Activated effector memory CD4-positive, alpha-beta T cell treated with anti-CD3 and anti-CD28 coated beads, Interleukin-2, amount 50 U/mL, for 16 hours (primary cell): ENCODE results near the gene LDLRAD4.
"Not testable (repeated sequence)": the region's sequence is repeated elsewhere in the genome, so short reads cannot be mapped to it uniquely, and the experiment has no call there.

Experiments used
- DNase-seq: peaks from one replicate; pipeline ENCODE4 v3.0.0-alpha.2; 2020

Gene LDLRAD4

GRCh38 chr18:13313006-13313686 is 94.6 kb downstream of the LDLRAD4 start:
- no peak for DNase-seq

- DNase-seq, result no peak
These were observed 96.4 kb downstream of the LDLRAD4 start for GRCh38 chr18:13315000-13315399.

GRCh38 chr18:13316063-13316462 is 97.5 kb downstream of the LDLRAD4 start:
- DNase-seq, result no peak

- DNase-seq, result no peak
These were observed 99.2 kb downstream of the LDLRAD4 start for GRCh38 chr18:13317801-13318200.

- DNase-seq, result no peak
These were observed 100.4 kb downstream of the LDLRAD4 start for GRCh38 chr18:13318731-13319501.

GRCh38 chr18:13319629-13320028 is 101.1 kb downstream of the LDLRAD4 start:
- no peak for DNase-seq

- DNase-seq, result no peak
These were observed 101.5 kb downstream of the LDLRAD4 start for GRCh38 chr18:13320096-13320495.

- DNase-seq, result no peak
These were observed 102.4 kb downstream of the LDLRAD4 start for GRCh38 chr18:13320891-13321425.

GRCh38 chr18:13321923-13322322 is 103.4 kb downstream of the LDLRAD4 start:
- DNase-seq, result no peak

- no peak for DNase-seq
These were observed 104.6 kb downstream of the LDLRAD4 start for GRCh38 chr18:13323186-13323585.

- no peak for DNase-seq
These were observed 106.3 kb downstream of the LDLRAD4 start for GRCh38 chr18:13324880-13325279.

GRCh38 chr18:13328213-13328612 is 109.7 kb downstream of the LDLRAD4 start:
- no peak for DNase-seq

- DNase-seq, result no peak
These were observed 112.4 kb downstream of the LDLRAD4 start for GRCh38 chr18:13330996-13331395.

- no peak for DNase-seq
These were observed 113.3 kb downstream of the LDLRAD4 start for GRCh38 chr18:13331846-13332245.

- DNase-seq, result no peak
These were observed 114.3 kb downstream of the LDLRAD4 start for GRCh38 chr18:13332874-13333273.

- no peak for DNase-seq
These were observed 117.3 kb downstream of the LDLRAD4 start for GRCh38 chr18:13335903-13336302.

GRCh38 chr18:13336841-13337240 is 118.3 kb downstream of the LDLRAD4 start:
- DNase-seq, result no peak

- no peak for DNase-seq
These were observed 118.8 kb downstream of the LDLRAD4 start for GRCh38 chr18:13337369-13337768.

- no peak for DNase-seq
These were observed 119.8 kb downstream of the LDLRAD4 start for GRCh38 chr18:13338318-13338717.

- no peak for DNase-seq
These were observed 121.1 kb downstream of the LDLRAD4 start for GRCh38 chr18:13339653-13340052.

- DNase-seq, result not testable (repeated sequence)
These were observed 127.9 kb downstream of the LDLRAD4 start for GRCh38 chr18:13346449-13346848.

- DNase-seq, result no peak
These were observed 134.7 kb downstream of the LDLRAD4 start for GRCh38 chr18:13353084-13353823.

- no peak for DNase-seq
These were observed 135.8 kb downstream of the LDLRAD4 start for GRCh38 chr18:13354402-13354801.
